CD4-positive, alpha-beta T cell (primary cell): Measurements from ENCODE around the gene BLMH. TPM values are rescaled to one million over a fixed set of nuclear protein-coding genes. Genes with fewer than 3 reads are reported as not detected.

ENCODE experiments used
- ATAC-seq: fragments of 200-7000 bp; cut with Tn5 transposase; one replicate; pipeline ENCODE4 v1.10.0; 2022; ENCODE audit warnings: mild to moderate bottlenecking; ENCODE audit not compliant: poor library complexity
- CTCF ChIA-PET: fragments of 350-600 bp; sonication (Branson Sonifier 250); formaldehyde crosslinking; loops from one replicate; lab custom pipeline; 2021; ENCODE audit warnings: antibody characterized with exemption, inconsistent platforms; lab: Charles Lee
- POLR2A ChIA-PET: fragments of 350-600 bp; sonication (Branson Sonifier 250); formaldehyde crosslinking; loops from one replicate; lab custom pipeline; 2021; ENCODE audit warnings: antibody characterized with exemption, inconsistent platforms; lab: Charles Lee
- DNase-seq, 14 experiments: peaks; one replicate each; pipeline ENCODE4 v3.0.0-alpha.2; 2013 to 2020; ENCODE audit warnings: mixed read lengths in 2 of 14
- H3K27ac ChIP-seq, 2 donors: one replicate each; pipeline versions ENCODE4 v1.5.1 to v1.7.0; 2013; ENCODE audit warnings: low read length in 2 of 2, low read depth in 1 of 2, mild to moderate bottlenecking in 1 of 2
- H3K27me3 ChIP-seq, 2 experiments: 1 replicate in 1 of 2; 2 replicates in 1 of 2; pipeline versions ENCODE4 v1.6.1 to v1.7.0; 2013; ENCODE audit warnings: low read length in 2 of 2, control low read depth in 1 of 2, mild to moderate bottlenecking in 1 of 2, moderate library complexity in 1 of 2; ENCODE audit not compliant: insufficient read depth in 2 of 2, control insufficient read depth in 1 of 2
- H3K36me3 ChIP-seq: one replicate; pipeline ENCODE4 v1.6.1; 2013; ENCODE audit warnings: low read length, control low read depth; ENCODE audit not compliant: insufficient read depth
- H3K4me1 ChIP-seq: one replicate; pipeline ENCODE4 v1.6.1; 2013; ENCODE audit warnings: low read length, control low read depth; ENCODE audit not compliant: insufficient read depth
- H3K4me3 ChIP-seq: one replicate; pipeline ENCODE4 v1.5.1; 2013; ENCODE audit warnings: mild to moderate bottlenecking, low read length, moderate library complexity
- H3K9me3 ChIP-seq, 2 experiments: 1 replicate in 1 of 2; 2 replicates in 1 of 2; pipeline versions ENCODE4 v1.6.1 to v1.7.0; 2013; ENCODE audit warnings: low read length in 2 of 2, mild to moderate bottlenecking in 2 of 2, control low read depth in 1 of 2, moderate library complexity in 1 of 2; ENCODE audit not compliant: control insufficient read depth in 1 of 2, insufficient read depth in 1 of 2
- H3K27ac Mint-ChIP-seq: one replicate; pipeline ENCODE4 v1.8.0; 2020; ENCODE audit warnings: mixed read lengths
- H3K27me3 Mint-ChIP-seq: one replicate; pipeline ENCODE4 v1.8.0; 2021; ENCODE audit warnings: mixed read lengths
- H3K36me3 Mint-ChIP-seq: one replicate; pipeline ENCODE4 v1.8.0; 2021; ENCODE audit warnings: low read depth, mixed read lengths
- H3K4me1 Mint-ChIP-seq: one replicate; pipeline ENCODE4 v1.8.0; 2021; ENCODE audit warnings: low read depth, mixed read lengths
- H3K4me3 Mint-ChIP-seq: one replicate; pipeline ENCODE4 v1.8.0; 2020; ENCODE audit warnings: mild to moderate bottlenecking, mixed read lengths
- H3K9me3 Mint-ChIP-seq: one replicate; pipeline ENCODE4 v1.8.0; 2020; ENCODE audit warnings: mixed read lengths
- CTCF ChIP-seq: fragments of 200-600 bp; IDR thresholded peaks from one replicate; pipeline ENCODE4 v1.8.0; 2022; ENCODE audit warnings: antibody characterized with exemption, mild to moderate bottlenecking
- intact Hi-C, 2 experiments: fragments of 100-400 bp; cut with DNase I in 1 of 2; cut with micrococcal nuclease in 1 of 2; formaldehyde crosslinking; loops; one replicate each; pipeline versions ENCODE4 v1.15.1 to v1.9.0; 2023 to 2025; cut with DNase I, micrococcal nuclease
- total RNA-seq, 174 experiments: library from RNA in 2 of 174; stranded (reverse) in 2 of 174; gene quantifications; one replicate each; pipeline ENCODE4 v1.2.3 and lab custom pipeline; 2021 to 2026

The BLMH gene
- total RNA-seq, 2 experiments from 2014 or later: 32.9 to 36.5 TPM

- DNase-seq (no peak), ATAC-seq (no peak)
- Histone ChIP-seq H3K27ac (no peak overlapping the region), H3K4me1 (no peaks in the 10 kb centered on the region), H3K27me3 (peaks cover 2 to 9% of the 10 kb centered on the region in 2 experiments), H3K36me3 (no peaks in the 10 kb centered on the region), H3K4me3 (no peak overlapping the region), H3K9me3 (no peaks in the 10 kb centered on the region)
- no peaks in the 10 kb centered on the region for H3K9me3 Mint-ChIP-seq
- ChIA-PET POLR2A (no interaction called here), CTCF (no interaction called here)
- TF ChIP-seq CTCF: no peak
- H3K4me3 Mint-ChIP-seq: no peak overlapping the region
- H3K36me3 Mint-ChIP-seq: no peaks in the 10 kb centered on the region
- intact Hi-C loops: no loop called here
- H3K27ac Mint-ChIP-seq: no peak overlapping the region
- H3K27me3 Mint-ChIP-seq: peaks cover 20% of the 10 kb centered on the region
- H3K4me1 Mint-ChIP-seq: no peaks in the 10 kb centered on the region
Observed at GRCh38 chr17:30225919-30226553, 65.7 kb downstream of the BLMH start.

- no peak for DNase-seq
- no peaks in the 10 kb centered on the region for H3K4me1 Mint-ChIP-seq
- POLR2A ChIA-PET: no interaction called here
- Histone ChIP-seq H3K4me1 (no peaks in the 10 kb centered on the region), H3K4me3 (no peak overlapping the region), H3K27ac (no peak overlapping the region), H3K36me3 (no peaks in the 10 kb centered on the region), H3K27me3 (peaks cover 1 to 2% of the 10 kb centered on the region in 2 experiments), H3K9me3 (no peaks in the 10 kb centered on the region)
- H3K4me3 Mint-ChIP-seq: no peak overlapping the region
- no peaks in the 10 kb centered on the region for H3K9me3 Mint-ChIP-seq
- H3K36me3 Mint-ChIP-seq: no peaks in the 10 kb centered on the region
- intact Hi-C loops: no loop called here
- no peak for ATAC-seq
- no peak overlapping the region for H3K27ac Mint-ChIP-seq
- CTCF ChIA-PET: no interaction called here
- H3K27me3 Mint-ChIP-seq: peaks cover 12% of the 10 kb centered on the region
- TF ChIP-seq CTCF: no peak
Observed at GRCh38 chr17:30225112-30225511, 66.6 kb downstream of the BLMH start.

- Histone ChIP-seq H3K9me3 (no peaks in the 10 kb centered on the region), H3K4me3 (no peak overlapping the region), H3K27ac (no peak overlapping the region), H3K36me3 (no peaks in the 10 kb centered on the region), H3K27me3 (peaks cover 0 to 2% of the 10 kb centered on the region in 2 experiments), H3K4me1 (no peaks in the 10 kb centered on the region)
- no peak overlapping the region for H3K27ac Mint-ChIP-seq
- no peaks in the 10 kb centered on the region for H3K9me3 Mint-ChIP-seq
- no peak overlapping the region for H3K4me3 Mint-ChIP-seq
- H3K27me3 Mint-ChIP-seq: peaks cover 12% of the 10 kb centered on the region
- DNase-seq (no peak), ATAC-seq (no peak)
- no peak for TF ChIP-seq CTCF
- no peaks in the 10 kb centered on the region for H3K4me1 Mint-ChIP-seq
- POLR2A ChIA-PET: no interaction called here
- CTCF ChIA-PET: no interaction called here
- H3K36me3 Mint-ChIP-seq: no peaks in the 10 kb centered on the region
- intact Hi-C loops: no loop called here
Observed at GRCh38 chr17:30224419-30224960, 67.3 kb downstream of the BLMH start.
